GM20000 (cell line): ENCODE results near the gene GUCY1A2.

ENCODE experiments used
- DNase-seq: peaks from one replicate; pipeline ENCODE4 v3.0.0; 2012; ENCODE audit warnings: low spot score
- TF ChIP-seq, protein P1 (sequence below): IDR thresholded peaks from 2 replicates; pipeline ENCODE4 v1.5.1; 2012; ENCODE audit warnings: mild to moderate bottlenecking, control low read depth; ENCODE audit errors: extremely low read depth, missing control alignments

The GUCY1A2 gene

DNA sequence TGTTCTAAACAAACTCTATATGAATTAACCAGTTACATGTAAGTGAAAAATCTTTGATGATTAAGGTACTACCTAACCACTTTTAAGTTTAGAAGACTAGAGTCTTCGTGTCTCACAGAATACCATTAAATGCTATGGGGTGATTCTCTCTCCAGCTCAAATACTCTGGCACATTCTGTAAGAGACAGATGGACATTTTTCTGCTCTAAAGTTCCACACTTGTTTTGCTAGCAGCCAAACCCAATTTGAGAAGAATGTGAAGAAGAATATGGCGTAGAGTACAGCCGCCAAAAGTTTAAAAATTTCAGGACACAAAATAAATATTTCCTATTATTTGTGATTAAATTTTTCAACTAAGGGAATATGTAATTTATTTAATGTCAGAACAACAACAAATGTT is 339.1 kb downstream of the GUCY1A2 start:
- DNase-seq, result no peak
- TF ChIP-seq, protein P1, sequence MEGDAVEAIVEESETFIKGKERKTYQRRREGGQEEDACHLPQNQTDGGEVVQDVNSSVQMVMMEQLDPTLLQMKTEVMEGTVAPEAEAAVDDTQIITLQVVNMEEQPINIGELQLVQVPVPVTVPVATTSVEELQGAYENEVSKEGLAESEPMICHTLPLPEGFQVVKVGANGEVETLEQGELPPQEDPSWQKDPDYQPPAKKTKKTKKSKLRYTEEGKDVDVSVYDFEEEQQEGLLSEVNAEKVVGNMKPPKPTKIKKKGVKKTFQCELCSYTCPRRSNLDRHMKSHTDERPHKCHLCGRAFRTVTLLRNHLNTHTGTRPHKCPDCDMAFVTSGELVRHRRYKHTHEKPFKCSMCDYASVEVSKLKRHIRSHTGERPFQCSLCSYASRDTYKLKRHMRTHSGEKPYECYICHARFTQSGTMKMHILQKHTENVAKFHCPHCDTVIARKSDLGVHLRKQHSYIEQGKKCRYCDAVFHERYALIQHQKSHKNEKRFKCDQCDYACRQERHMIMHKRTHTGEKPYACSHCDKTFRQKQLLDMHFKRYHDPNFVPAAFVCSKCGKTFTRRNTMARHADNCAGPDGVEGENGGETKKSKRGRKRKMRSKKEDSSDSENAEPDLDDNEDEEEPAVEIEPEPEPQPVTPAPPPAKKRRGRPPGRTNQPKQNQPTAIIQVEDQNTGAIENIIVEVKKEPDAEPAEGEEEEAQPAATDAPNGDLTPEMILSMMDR, result no peak

DNA sequence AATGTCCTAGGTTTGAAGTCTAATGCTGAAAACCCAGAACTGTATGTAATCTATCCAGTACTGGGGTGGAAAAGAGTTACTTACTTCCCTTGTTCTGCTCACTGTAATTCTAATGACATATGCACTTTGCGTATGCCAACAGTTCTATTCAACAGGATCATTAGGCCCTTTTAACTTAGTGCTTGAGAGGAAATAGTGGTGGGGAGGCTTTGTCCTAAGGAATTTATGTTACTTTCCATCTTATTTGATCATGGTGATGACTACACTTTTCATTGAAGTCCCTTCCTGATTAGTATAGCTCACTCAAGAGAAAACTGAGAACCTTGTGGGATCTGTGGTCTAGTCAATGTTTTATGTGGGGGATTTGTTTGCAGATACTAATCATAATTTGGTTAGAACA is 348.2 kb downstream of the GUCY1A2 start:
- TF ChIP-seq, protein P1, result no peak
- no peak for DNase-seq

DNA sequence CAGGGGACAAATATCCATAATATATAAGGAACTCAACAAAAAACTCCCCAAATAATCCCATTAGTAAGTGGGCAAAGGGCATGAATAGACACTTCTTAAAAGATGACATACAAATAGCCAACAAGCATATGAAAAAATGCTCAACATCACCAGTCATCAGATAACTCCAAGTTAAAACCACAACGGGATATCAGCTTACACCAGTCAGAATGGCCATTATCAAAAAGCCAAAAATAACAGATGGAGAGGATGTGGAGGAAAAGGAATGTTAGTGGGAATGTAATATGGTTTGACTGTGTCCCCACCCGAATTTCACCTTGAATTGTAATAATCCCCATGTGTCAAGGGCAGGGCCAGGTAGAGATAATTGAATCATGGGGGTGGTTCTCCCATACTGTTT is 350.1 kb downstream of the GUCY1A2 start:
- DNase-seq, result no peak

DNA sequence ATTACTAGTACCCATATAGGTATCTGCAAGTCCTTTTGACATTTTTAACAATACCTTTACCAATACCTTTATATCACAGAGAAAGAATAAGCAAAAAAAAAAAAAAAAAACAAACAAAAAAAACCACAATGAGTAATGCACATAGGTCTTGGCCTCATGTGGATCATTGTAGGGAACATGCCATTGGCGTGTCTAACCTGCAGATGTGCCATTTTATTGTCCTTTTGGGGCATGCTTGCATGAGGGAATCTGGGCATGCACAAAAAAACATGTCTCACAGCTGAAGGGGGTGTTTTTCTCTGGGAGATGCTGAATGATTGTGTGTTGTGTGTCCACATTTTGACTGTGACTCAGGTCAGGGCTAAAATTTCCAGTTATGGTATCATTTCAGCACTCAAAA is 361.6 kb downstream of the GUCY1A2 start:
- no peak for DNase-seq
- TF ChIP-seq, protein P1, result no peak

More for the DNA sequence above, 350.1 kb downstream of the GUCY1A2 start:
- TF ChIP-seq, protein P1, result no peak

DNA sequence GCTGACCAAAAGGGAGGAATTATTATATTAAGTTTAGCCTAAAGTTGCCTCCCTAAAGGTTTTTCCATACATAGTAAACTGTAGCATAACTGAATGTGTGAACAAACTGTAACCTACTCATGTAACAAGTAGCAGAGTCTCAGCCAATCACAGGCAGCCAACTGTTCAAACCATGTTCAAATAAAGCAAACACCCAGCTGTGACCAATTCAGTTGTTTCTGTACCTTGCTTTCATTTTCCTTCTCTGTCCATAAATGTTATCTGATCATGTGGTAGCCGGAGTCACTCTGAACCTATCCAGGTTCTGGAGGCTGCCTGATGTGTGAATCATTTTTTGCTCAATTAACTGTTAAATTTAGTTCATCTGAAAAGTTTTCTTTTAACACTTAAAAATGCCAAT is 373.5 kb downstream of the GUCY1A2 start:
- TF ChIP-seq, protein P1, result no peak
- no peak for DNase-seq

DNA sequence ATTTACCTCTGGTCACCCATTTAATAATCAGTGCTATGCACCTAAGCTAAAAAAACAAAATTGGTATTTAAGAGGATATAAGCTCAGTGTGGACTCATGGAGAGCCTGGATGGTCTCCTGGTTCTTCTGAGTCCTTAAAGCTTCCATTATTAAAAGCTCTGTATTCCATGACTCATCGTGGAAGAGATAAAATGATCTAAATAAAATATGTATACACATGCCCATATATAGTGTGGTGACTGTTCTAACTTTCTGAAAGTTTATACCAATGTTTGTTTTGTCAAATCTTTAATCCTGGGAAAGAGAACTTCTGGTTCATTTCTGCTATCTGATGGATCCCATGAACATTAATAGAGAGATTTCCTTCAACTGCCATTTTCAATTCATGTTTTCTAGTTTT is 375.9 kb downstream of the GUCY1A2 start:
- no peak for DNase-seq
- TF ChIP-seq, protein P1, result no peak

DNA sequence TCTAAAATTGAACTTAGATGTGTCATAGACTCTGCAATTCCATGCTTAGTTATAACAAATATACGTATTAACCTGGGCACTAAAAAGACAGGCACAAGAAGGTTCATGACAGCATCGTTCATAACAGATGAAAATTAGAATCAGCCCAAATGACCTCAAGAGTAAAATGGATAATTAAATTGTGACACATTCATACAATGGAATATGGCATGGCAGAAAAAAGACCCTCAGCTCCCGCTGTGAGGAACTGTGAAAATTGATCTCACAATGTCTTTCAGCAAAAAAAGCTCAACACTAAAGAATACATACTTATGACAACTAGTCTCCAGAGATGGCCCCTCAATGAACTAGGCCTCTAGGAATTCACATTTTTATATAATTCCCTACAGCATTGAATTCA is 386.0 kb downstream of the GUCY1A2 start:
- TF ChIP-seq, protein P1, result no peak
- DNase-seq, result no peak
